HG02759 (cell line): Measurements from ENCODE around the gene MAFF.
"Not testable (repeated sequence)": the region's sequence is repeated elsewhere in the genome, so short reads cannot be mapped to it uniquely, and the experiment has no call there.

Source experiments
- ATAC-seq: cut with Tn5 transposase; IDR thresholded peaks from one replicate; pipeline ENCODE4 v1.9.1; 2021; ENCODE audit warnings: mild to moderate bottlenecking, moderate library complexity; ENCODE audit not compliant: unreplicated experiment

MAFF gene

GRCh38 chr22:38221908-38222796 lies 20.4 kb downstream of the MAFF start:
- ATAC-seq: no peak

DNA sequence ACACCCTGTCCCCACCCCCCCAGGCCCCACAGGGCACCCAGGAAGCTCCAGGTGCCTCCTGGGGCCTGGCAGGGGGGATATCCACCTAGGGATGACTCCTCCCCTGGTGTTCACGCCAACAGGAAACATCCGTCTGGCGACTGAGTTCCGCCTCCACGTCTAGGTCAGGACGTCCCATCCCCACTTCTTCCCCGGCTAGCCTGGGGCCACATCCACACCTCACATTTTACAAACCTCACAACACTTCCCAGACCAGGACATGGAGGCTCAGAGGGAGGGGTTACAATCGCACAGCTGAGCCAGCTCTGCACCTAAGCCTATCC lies 21.0 kb downstream of the MAFF start:
- ATAC-seq: no peak

GRCh38 chr22:38223289-38223960 lies 21.6 kb downstream of the MAFF start:
- ATAC-seq: no peak

GRCh38 chr22:38226853-38227649 lies 25.3 kb downstream of the MAFF start:
- ATAC-seq: no peak

DNA sequence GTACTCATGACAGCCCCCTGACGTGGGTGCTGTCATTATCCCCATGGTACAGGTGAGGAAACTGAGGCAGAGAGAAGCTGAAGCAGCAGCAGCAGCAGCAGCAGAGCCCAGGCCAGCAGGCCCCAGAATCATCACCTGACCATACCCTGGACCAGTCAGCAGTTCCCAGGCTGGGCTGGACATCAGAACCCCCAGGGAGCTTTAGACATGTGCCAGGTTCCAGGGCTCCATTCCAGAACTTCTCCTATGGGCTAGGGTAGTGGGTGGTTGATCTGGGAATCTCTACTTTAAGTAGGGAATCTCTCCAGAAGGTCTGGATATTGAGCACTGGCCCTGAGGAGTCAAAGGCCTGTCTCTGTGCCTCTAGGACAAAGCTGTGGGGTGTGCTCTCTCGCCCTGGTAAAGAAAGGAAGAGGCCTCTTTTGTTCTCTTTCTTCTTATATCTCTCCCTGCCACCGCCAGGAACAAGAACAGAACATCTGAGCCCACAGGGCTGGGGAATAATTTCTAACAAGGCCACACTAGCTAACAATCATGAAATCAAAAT lies 26.6 kb downstream of the MAFF start:
- no peak for ATAC-seq

- no peak for ATAC-seq
These were observed 27.3 kb downstream of the MAFF start for GRCh38 chr22:38228873-38229740.

DNA sequence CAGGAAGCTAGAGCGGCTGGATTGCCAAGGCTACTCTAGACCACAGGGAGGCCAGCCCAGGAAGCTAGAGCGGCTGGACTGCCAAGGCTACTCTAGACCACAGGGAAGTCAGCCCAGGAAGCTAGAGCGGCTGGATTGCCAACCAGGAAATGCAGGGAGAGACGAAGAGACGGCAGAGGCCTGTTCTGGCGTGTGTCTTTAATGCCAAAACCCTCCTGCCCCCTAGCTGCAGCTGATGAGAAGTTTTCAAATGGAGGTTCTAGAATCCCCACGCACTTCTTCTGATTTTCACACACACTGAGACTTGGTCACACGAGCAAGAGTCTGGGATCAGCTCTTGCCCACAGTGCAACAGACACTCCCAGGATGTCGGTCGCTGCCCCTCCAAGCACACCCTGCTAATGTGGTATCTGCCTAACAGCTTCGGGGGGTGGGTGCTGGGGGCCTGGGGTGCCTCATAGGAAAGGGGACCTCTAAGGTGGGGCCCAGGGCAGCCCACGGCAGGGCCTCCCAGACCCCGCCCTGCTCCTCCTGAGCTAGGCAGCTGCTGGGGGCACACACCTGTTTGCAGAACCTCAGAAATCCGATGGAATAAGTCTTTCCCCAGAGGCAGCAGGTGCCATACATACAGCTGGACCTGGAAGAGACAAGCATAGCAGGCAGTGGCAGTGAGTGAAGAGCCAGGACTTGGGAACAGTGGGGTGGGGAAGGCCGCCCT lies 28.5 kb downstream of the MAFF start:
- no peak for ATAC-seq

DNA sequence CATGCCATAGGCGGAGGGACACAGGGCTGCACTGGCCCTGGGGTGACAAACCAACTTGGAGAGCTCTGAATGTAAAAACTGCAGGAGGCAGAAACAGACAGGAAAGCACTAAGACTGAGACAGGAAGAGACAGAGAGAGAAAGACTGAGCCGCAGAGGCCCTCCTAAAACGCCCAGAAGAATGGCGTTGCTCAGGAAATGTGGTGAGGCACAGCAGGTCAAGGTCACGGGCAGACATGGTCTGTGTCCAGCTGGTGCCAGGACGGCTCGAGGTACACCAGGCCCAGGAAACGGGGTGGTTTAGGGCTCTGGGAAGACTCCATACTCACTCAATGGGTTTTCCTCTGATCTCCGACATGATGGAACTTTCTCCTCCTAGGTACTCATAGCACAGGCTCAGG lies 29.1 kb downstream of the MAFF start:
- ATAC-seq: no peak

GRCh38 chr22:38232196-38232595 lies 30.4 kb downstream of the MAFF start:
- ATAC-seq: no peak

DNA sequence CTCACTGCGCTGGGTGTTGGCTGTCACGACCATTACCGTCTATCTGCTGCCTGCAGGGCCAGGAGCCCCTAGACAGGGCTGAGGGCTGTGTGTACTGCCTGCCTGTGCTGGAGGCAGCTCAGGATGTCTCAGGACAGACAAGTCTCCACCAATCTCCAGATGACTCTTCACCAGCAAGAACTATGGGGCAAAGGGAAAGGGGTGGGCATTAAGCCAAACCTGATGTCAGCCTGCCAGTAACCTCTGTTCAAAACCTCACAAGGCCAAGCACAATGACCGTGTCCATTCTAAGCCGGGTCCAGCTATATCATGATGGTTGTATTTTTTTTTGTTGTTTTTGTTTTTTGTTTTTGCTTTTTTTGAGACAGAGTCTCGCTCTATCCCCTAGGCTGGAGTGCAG lies 31.6 kb downstream of the MAFF start:
- no peak for ATAC-seq

DNA sequence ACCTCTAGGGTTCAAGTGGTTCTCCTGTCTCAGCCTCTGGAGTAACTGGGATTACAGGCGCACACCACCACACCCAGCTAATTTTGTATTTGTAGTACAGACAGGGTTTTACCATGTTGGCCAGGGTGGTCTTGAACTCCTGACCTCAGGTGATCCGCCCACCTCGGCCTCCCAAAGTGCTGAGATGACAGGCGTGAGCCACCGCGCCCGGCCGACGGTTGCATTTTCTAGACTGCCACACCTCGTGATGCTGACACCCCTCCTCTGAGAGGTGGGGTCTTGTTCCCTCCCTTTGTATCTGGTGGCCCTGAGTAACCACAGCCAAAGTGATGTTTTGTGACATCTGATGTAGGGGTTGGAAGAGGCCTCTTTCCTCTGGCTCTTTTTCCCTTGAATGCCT lies 32.1 kb downstream of the MAFF start:
- not testable (repeated sequence) for ATAC-seq

DNA sequence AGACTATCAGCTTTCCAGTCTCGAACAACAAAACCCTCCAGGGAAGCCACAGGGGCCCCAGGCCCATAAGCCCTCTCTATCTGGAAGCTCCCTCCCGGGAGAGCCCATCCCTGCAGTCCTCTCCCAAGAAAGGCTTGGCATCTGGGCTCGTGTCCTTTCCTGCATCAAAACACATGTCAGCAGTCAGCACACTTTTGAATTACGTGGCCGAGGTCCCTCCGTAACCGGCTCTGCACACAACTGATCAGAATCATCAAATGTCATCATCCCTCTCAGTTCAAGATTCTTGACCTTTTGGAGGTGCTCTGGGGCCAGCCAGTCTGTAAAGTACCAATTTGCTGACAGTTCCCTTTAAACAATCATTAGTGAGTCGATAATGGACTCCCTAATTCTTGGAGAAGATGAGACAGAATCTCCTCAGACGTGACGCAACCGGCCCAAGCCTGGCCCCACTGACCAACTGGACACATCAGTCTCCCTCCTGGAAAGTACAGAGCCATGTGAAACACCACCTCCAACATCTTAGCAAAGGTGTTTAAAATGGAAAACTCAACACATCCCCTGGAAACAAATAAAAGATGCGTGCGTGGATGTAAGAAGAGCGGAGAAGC lies 33.6 kb downstream of the MAFF start:
- no peak for ATAC-seq

DNA sequence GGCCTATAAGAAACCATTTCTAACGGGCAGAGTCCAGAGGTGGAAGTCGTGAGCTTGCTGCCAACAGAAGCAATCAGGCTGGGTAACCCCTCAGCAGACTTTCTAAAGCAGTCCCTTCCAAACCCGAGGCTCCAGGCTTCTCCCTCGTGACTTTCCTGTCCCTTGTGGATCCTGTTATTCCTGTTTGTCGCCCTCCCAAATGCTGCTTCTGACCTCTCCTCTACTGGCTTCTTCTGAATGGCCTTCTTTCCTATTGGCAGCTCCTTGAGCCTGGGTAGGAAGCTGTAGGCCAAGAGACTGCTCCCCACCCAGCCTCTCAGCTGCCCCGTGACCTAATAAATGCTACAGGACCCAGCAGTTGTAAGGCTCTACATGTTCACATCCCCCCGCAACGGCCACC lies 35.0 kb downstream of the MAFF start:
- ATAC-seq: no peak

DNA sequence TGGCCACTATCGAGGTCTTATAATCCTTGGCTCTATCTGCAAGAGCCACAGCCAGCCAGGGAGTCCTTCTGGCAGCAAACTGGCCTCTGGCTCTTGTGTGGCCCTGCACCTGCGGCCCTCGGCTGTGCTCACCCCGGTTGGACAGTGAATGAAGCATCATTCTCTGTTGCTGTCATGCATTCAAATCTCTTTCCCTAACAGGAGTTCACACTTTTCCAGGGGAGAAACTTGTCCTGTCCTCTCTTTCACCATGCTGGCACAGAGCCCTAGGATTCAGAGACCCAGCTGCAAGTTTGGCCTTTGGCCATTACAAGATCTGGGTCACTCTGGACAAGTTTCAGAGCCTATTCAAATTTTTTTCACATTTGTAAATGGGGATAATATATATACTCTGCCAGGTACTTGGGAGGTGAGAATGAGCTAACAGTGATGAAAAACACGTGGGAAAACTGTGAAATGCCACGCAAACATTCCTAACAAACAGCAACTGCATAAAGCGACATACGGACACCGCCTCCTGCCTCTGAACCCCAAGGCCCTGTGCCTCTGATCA lies 36.8 kb downstream of the MAFF start:
- ATAC-seq: no peak

- no peak for ATAC-seq
These were observed 37.4 kb downstream of the MAFF start for GRCh38 chr22:38239101-38239761.

DNA sequence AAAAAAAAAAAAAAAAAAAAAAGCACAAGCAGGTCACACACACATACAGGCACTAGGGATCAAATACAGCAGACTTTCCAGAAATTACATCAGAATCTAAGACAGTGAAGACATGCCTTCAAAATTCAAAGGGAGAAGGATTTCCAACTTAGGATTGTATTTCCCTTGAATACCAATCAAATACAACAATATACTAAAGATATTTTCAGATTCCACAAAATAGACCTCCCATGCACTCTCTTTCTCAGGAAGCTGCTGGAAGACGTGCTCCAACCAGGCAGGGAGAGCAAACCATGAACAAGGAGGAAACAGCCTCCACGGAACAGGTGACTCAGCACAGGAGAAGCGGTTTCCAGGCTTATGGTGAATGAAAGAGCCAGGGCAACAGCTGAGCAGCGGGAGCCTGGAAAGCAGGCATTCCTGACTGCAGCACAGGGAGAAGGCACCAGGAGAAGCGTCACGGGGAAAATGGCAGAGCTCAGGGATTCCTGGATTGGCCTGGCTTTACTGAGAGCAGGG lies 39.0 kb downstream of the MAFF start:
- ATAC-seq: no peak

GRCh38 chr22:38243007-38243765 lies 41.4 kb downstream of the MAFF start:
- ATAC-seq: no peak

DNA sequence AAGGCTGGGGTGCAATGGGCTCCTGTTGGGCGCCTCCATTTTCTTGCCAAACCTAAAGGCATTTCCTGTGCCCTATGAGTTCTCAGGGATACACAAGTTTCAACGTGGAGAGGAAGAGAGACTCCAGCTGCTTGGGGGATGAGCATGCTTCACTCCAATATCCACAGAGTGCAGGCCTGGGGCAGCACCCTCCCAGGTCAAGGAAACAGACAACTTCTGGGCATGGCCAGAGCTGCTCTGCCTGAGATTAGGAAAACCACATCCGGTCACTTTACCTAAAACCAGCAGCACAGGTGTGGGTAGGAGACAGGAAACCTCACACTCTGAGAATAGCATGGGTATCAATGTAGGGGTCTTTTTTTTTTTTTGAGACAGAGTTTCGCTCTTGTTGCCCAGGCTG lies 42.3 kb downstream of the MAFF start:
- ATAC-seq: no peak
